H9 (cell line): Measurements from ENCODE around the gene RMND5B. TPM values are rescaled to one million over a fixed set of nuclear protein-coding genes. Genes with fewer than 3 reads are reported as not detected.
A peak's percentile ranks its signal among the peaks of the same experiment; 100 is the strongest.

Source experiments
- DNase-seq: peaks from one replicate; pipeline ENCODE4 v3.0.0-alpha.2; 2017
- H2AFZ ChIP-seq: one replicate; pipeline ENCODE4 v1.6.1; 2013; ENCODE audit warnings: mild to moderate bottlenecking, low read length, control low read depth, moderate library complexity
- H2AK5ac ChIP-seq: 2 replicates; pipeline ENCODE4 v1.6.1; 2013; ENCODE audit warnings: low read length, control low read depth, mixed read lengths; ENCODE audit not compliant: insufficient read length
- H2BK120ac ChIP-seq: one replicate; pipeline ENCODE4 v1.6.1; 2013; ENCODE audit warnings: low read depth, mild to moderate bottlenecking, low read length, control low read depth, inconsistent platforms; ENCODE audit not compliant: poor library complexity, severe bottlenecking
- H2BK12ac ChIP-seq: 2 replicates; pipeline ENCODE4 v1.6.1; 2013; ENCODE audit warnings: low read length, control low read depth, mixed read lengths, low read depth; ENCODE audit not compliant: insufficient read length
- H2BK15ac ChIP-seq: 2 replicates; pipeline ENCODE4 v1.6.1; 2013; ENCODE audit warnings: low read depth, low read length, control low read depth
- H2BK20ac ChIP-seq: one replicate; pipeline ENCODE4 v1.6.1; 2013; ENCODE audit warnings: low read depth, mild to moderate bottlenecking, low read length, control low read depth, inconsistent platforms; ENCODE audit not compliant: poor library complexity, severe bottlenecking
- H2BK5ac ChIP-seq: 2 replicates; pipeline ENCODE4 v1.6.1; 2013; ENCODE audit warnings: low read length, control low read depth, mixed read lengths; ENCODE audit not compliant: insufficient read length
- H3K14ac ChIP-seq: 2 replicates; pipeline ENCODE4 v1.6.1; 2013; ENCODE audit warnings: low read length, control low read depth; ENCODE audit not compliant: insufficient read depth
- H3K18ac ChIP-seq: 2 replicates; pipeline ENCODE4 v1.6.1; 2013; ENCODE audit warnings: low read depth, mild to moderate bottlenecking, mixed read lengths, low read length, control low read depth; ENCODE audit not compliant: insufficient read length
- H3K23ac ChIP-seq: 2 replicates; pipeline ENCODE4 v1.6.1; 2013; ENCODE audit warnings: low read length, control low read depth, mixed read lengths, low read depth; ENCODE audit not compliant: insufficient read length
- H3K23me2 ChIP-seq: 2 replicates; pipeline ENCODE4 v1.6.1; 2013; ENCODE audit warnings: low read depth, mild to moderate bottlenecking, mixed read lengths, low read length, control low read depth; ENCODE audit not compliant: insufficient read length, poor library complexity, severe bottlenecking
- H3K27ac ChIP-seq: 2 replicates; pipeline ENCODE4 v1.5.1; 2013; ENCODE audit warnings: low read length, control low read depth, mixed read lengths, low read depth; ENCODE audit not compliant: insufficient read length
- H3K27me3 ChIP-seq: 2 replicates; pipeline ENCODE4 v1.6.1; 2013; ENCODE audit warnings: low read length, control low read depth, inconsistent platforms; ENCODE audit not compliant: insufficient read depth
- H3K4ac ChIP-seq: 2 replicates; pipeline ENCODE4 v1.6.1; 2013; ENCODE audit warnings: low read depth, mild to moderate bottlenecking, control low read depth, inconsistent platforms, low read length, moderate library complexity
- H3K4me1 ChIP-seq: 2 replicates; pipeline ENCODE4 v1.6.1; 2013; ENCODE audit warnings: low read length, control low read depth, inconsistent platforms; ENCODE audit not compliant: insufficient read depth
- H3K4me2 ChIP-seq: 2 replicates; pipeline ENCODE4 v1.6.1; 2013; ENCODE audit warnings: low read length, control low read depth, mixed read lengths; ENCODE audit not compliant: insufficient read length, insufficient read depth
- H3K56ac ChIP-seq: 2 replicates; pipeline ENCODE4 v1.6.1; 2013; ENCODE audit warnings: low read depth, mild to moderate bottlenecking, mixed read lengths, low read length, control low read depth; ENCODE audit not compliant: insufficient read length
- H3K79me1 ChIP-seq: 2 replicates; pipeline ENCODE4 v1.6.1; 2013; ENCODE audit warnings: low read depth, mild to moderate bottlenecking, moderate library complexity, low read length, control low read depth, inconsistent platforms; ENCODE audit not compliant: insufficient read depth, poor library complexity, severe bottlenecking
- H3K79me2 ChIP-seq: 2 replicates; pipeline ENCODE4 v1.6.1; 2013; ENCODE audit warnings: low read length, control low read depth, inconsistent platforms; ENCODE audit not compliant: insufficient read depth
- H3K9ac ChIP-seq: 2 replicates; pipeline ENCODE4 v1.6.1; 2013; ENCODE audit warnings: low read length, control low read depth, mixed read lengths; ENCODE audit not compliant: insufficient read length; ENCODE audit errors: extremely low read depth
- H3K9me3 ChIP-seq: one replicate; pipeline ENCODE4 v1.6.1; 2013; ENCODE audit warnings: low read depth, low read length, inconsistent platforms; ENCODE audit not compliant: control insufficient read depth
- H3T11ph ChIP-seq: one replicate; pipeline ENCODE4 v1.6.1; 2013; ENCODE audit warnings: mild to moderate bottlenecking, low read length, control low read depth, inconsistent platforms
- H4K20me1 ChIP-seq: one replicate; pipeline ENCODE4 v1.6.1; 2013; ENCODE audit not compliant: control insufficient read depth, insufficient read length, insufficient read depth
- H4K5ac ChIP-seq: 2 replicates; pipeline ENCODE4 v1.6.1; 2013; ENCODE audit warnings: low read depth, mild to moderate bottlenecking, mixed read lengths, low read length, control low read depth; ENCODE audit not compliant: insufficient read length
- H4K8ac ChIP-seq: replicated peaks from 2 replicates; pipeline ENCODE4 v1.6.1; 2013; ENCODE audit warnings: low read length, control low read depth, mixed read lengths, low read depth; ENCODE audit not compliant: insufficient read length
- H4K91ac ChIP-seq: 2 replicates; pipeline ENCODE4 v1.6.1; 2013; ENCODE audit warnings: low read depth, mild to moderate bottlenecking, moderate library complexity, mixed read lengths, low read length, control low read depth; ENCODE audit not compliant: insufficient read length
- H3K27ac Mint-ChIP-seq, 3 experiments: 2 replicates in 2 of 3; 3 replicates in 1 of 3; pipeline ENCODE4 v1.8.0; 2020 to 2021; ENCODE audit warnings: mixed read lengths in 3 of 3, mild to moderate bottlenecking in 1 of 3, moderate library complexity in 1 of 3
- H3K27me3 Mint-ChIP-seq: 2 replicates; pipeline ENCODE4 v1.8.0; 2021; ENCODE audit warnings: low read depth, mild to moderate bottlenecking, moderate library complexity, mixed read lengths
- H3K36me3 Mint-ChIP-seq, 3 experiments: 2 replicates in 2 of 3; 3 replicates in 1 of 3; pipeline ENCODE4 v1.8.0; 2020 to 2021; ENCODE audit warnings: low read depth in 3 of 3, mixed read lengths in 3 of 3; ENCODE audit not compliant: insufficient read depth in 1 of 3
- H3K4me1 Mint-ChIP-seq, 2 experiments: 2 replicates each; pipeline ENCODE4 v1.8.0; 2020; ENCODE audit warnings: mixed read lengths in 2 of 2
- H3K4me3 Mint-ChIP-seq, 2 experiments: 2 replicates in 1 of 2; 3 replicates in 1 of 2; pipeline ENCODE4 v1.8.0; 2020 to 2021; ENCODE audit warnings: mild to moderate bottlenecking in 2 of 2, mixed read lengths in 2 of 2, moderate library complexity in 1 of 2
- H3K9me3 Mint-ChIP-seq, 2 experiments: 2 replicates in 1 of 2; 3 replicates in 1 of 2; pipeline ENCODE4 v1.8.0; 2020; ENCODE audit warnings: mild to moderate bottlenecking in 2 of 2, mixed read lengths in 2 of 2, moderate library complexity in 1 of 2
- CTCF ChIP-seq: fragments of 200-600 bp; sonication (generic); conservative IDR thresholded peaks from 3 replicates; pipeline ENCODE4 v1.8.0; 2021; ENCODE audit warnings: antibody characterized with exemption, mild to moderate bottlenecking
- WGBS: extraction: QIAGEN DNeasy Blood & Tissue Kit; methylation state at CpG from one replicate; pipeline ENCODE4 v1.1.7; 2013; ENCODE audit warnings: missing lambda C conversion rate, low lambda C conversion rate, mixed read lengths; ENCODE audit not compliant: insufficient read length; ENCODE audit errors: extremely low coverage; 5-methylcytosine and 5-hydroxymethylcytosine counted together
- total RNA-seq: library from RNA; stranded (reverse); gene quantifications from 2 replicates; pipeline ENCODE4 v1.2.1, GENCODE V29; 2021

RMND5B gene
- total RNA-seq, 1 experiment from 2014 or later: 86.4 TPM

DNA sequence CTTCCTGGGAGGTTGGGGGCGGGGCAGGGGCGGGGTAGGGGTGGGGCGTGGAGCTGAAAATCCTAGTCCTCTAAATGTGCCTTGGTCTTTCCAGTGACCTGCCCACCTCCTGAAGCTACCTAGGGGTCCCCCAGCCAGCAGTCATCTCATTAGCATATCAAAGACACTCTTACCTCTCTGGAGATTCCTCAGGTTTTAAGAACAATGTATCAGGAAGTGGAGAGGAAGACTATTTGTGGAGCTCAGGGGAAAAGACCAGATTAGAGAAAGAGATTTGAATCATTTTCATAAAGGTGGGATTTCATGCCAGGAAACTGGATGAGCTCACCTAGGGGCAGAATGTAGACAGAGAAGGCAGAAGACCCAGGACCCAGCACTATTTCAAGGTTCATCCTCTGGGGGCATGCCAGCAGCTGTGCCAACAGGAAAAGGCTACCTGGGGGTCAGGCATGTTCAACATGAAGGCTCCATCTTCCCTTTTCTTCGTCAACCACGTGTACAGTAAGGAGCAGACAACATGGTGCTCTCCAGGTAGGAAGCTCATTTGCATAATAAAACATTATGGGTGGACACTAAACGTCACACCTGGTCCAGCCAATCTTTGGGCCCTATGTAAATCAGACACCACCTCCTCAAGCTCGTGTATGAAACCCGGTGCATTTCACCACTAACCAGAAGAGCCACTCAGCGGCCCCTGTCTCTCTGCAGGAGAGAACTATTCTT, 49.5 kb downstream of the RMND5B start:
- peaks cover 3% of the 10 kb centered on the region for H4K20me1 ChIP-seq
- peak overlapping the region; percentile 48 for H3K9ac ChIP-seq
- no peak overlapping the region for H4K91ac ChIP-seq
- H2BK15ac ChIP-seq: no peak overlapping the region
- peak overlapping the region; percentile 15 for H2BK5ac ChIP-seq
- no peaks in the 10 kb centered on the region for H3K79me2 ChIP-seq
- no peak overlapping the region for H2BK12ac ChIP-seq
- Mint-ChIP-seq H3K36me3 (peaks cover 0 to 9% (median 8%) of the 10 kb centered on the region in 3 experiments; a peak in 5 of 7 replicates), H3K9me3 (peaks cover 5 to 9% of the 10 kb centered on the region in 2 experiments), H3K4me1 (peaks cover 32 to 33% of the 10 kb centered on the region in 2 experiments), H3K27ac (peak overlapping the region; percentile 98 to 100 (median 99)), H3K27me3 (no peaks in the 10 kb centered on the region), H3K4me3 (peak overlapping the region; percentile 49 to 57)
- H3K56ac ChIP-seq: peak overlapping the region; percentile 26
- H3K79me1 ChIP-seq: no peaks in the 10 kb centered on the region
- peak overlapping the region; percentile 85; the same call in 1 of the 2 replicates for H3K14ac ChIP-seq
- H3K4ac ChIP-seq: no peak overlapping the region; the same call in 1 of the 2 replicates
- H3T11ph ChIP-seq: no peak overlapping the region
- peak overlapping the region; percentile 90 for H2BK120ac ChIP-seq
- no peaks in the 10 kb centered on the region for H3K9me3 ChIP-seq
- no peak overlapping the region for H4K8ac ChIP-seq
- H3K4me1 ChIP-seq: peaks cover 6% of the 10 kb centered on the region; the same call in 1 of the 2 replicates
- peak; percentile 26; the same call in 1 of the 3 replicates for TF ChIP-seq CTCF
- peak; percentile 96 for DNase-seq
- H2AK5ac ChIP-seq: no peak overlapping the region
- H3K18ac ChIP-seq: peak overlapping the region; percentile 96
- H3K23me2 ChIP-seq: no peaks in the 10 kb centered on the region
- WGBS: no CpG with 5 or more reads among the region's 9 CpGs
- H3K27ac ChIP-seq: peak overlapping the region; percentile 97
- no peak overlapping the region for H2AFZ ChIP-seq
- no peaks in the 10 kb centered on the region for H3K27me3 ChIP-seq
- H3K23ac ChIP-seq: no peak overlapping the region
- H4K5ac ChIP-seq: peak overlapping the region; percentile 30
- no peak overlapping the region for H2BK20ac ChIP-seq
- H3K4me2 ChIP-seq: peak overlapping the region; percentile 56
